ENCODE data around the gene HLA-DOA.

Gene HLA-DOA

GRCh38 chr6:32991972-32992371 is 17.4 kb downstream of the HLA-DOA start:
- TF ChIP-seq CTCF (IDR thresholded peaks at IDR 0.05): no peak
- H3K9me3 ChIP-seq: no peaks in the 10 kb centered on the region
- H3K36me3 ChIP-seq: no peaks in the 10 kb centered on the region
- DNase-seq: no peak
- no peak overlapping the region for H3K4me3 ChIP-seq
- intact Hi-C loops (cut with DNase I; ENCODE audit: low total_unique reads): no loop called here
- no peaks in the 10 kb centered on the region for H3K4me1 ChIP-seq
- H3K27me3 ChIP-seq: peaks cover 0 to 4% of the 10 kb centered on the region in 2 donors
- H3K27ac ChIP-seq: no peak overlapping the region

- Histone ChIP-seq H3K9me3 (no peaks in the 10 kb centered on the region), H3K4me3 (no peak overlapping the region), H3K36me3 (no peaks in the 10 kb centered on the region), H3K4me1 (no peaks in the 10 kb centered on the region), H3K27me3 (peaks cover 0 to 4% of the 10 kb centered on the region in 2 donors), H3K27ac (no peak overlapping the region)
- TF ChIP-seq CTCF (IDR thresholded peaks at IDR 0.05): no peak
- no peak for DNase-seq
- intact Hi-C loops (cut with DNase I; ENCODE audit: low total_unique reads): no loop called here
Observed at GRCh38 chr6:32989368-32989767, 20.0 kb downstream of the HLA-DOA start.

- Histone ChIP-seq H3K36me3 (peaks cover 21 to 22% (median 22%) of the 10 kb centered on the region in 3 donors), H3K27ac (no peak overlapping the region), H3K4me1 (peaks cover 0 to 4% (median 0%) of the 10 kb centered on the region in 4 donors), H3K4me3 (no peak overlapping the region), H3K9me3 (no peaks in the 10 kb centered on the region), H3K27me3 (no peaks in the 10 kb centered on the region)
- DNase-seq: peak; percentile 91 to 94
- peak; percentile 86 to 89 for TF ChIP-seq CTCF (IDR thresholded peaks at IDR 0.05)
- intact Hi-C loops (cut with DNase I; ENCODE audit: low total_unique reads): no loop called here
Observed at GRCh38 chr6:32984622-32985389, 24.6 kb downstream of the HLA-DOA start.

- Histone ChIP-seq H3K4me3 (no peak overlapping the region), H3K9me3 (no peaks in the 10 kb centered on the region), H3K36me3 (peaks cover 28 to 29% (median 29%) of the 10 kb centered on the region in 3 donors), H3K4me1 (peaks cover 0 to 4% (median under 1%) of the 10 kb centered on the region in 4 donors), H3K27ac (no peak overlapping the region), H3K27me3 (no peaks in the 10 kb centered on the region)
- no peak for DNase-seq
- no peak for TF ChIP-seq CTCF (IDR thresholded peaks at IDR 0.05)
- intact Hi-C loops (cut with DNase I; ENCODE audit: low total_unique reads): loop anchor here (2.0 kb wide), 2 partner anchors 43 to 99 kb away; partner anchors contain the start of gene HLA-DMB
Observed at GRCh38 chr6:32983964-32984621, 25.3 kb downstream of the HLA-DOA start.

- intact Hi-C loops (cut with DNase I; ENCODE audit: low total_unique reads): loop anchor here (2.0 kb wide), 2 partner anchors 43 to 99 kb away; partner anchors contain the start of gene HLA-DMB
- Histone ChIP-seq H3K27ac (peak overlapping the region in 1 of 2 donors; percentile 20), H3K27me3 (no peaks in the 10 kb centered on the region), H3K4me1 (peaks cover 0 to 4% (median 3%) of the 10 kb centered on the region in 4 donors), H3K36me3 (peaks cover 34 to 36% (median 35%) of the 10 kb centered on the region in 3 donors), H3K9me3 (no peaks in the 10 kb centered on the region), H3K4me3 (no peak overlapping the region)
- no peak for DNase-seq
- no peak for TF ChIP-seq CTCF (IDR thresholded peaks at IDR 0.05)
Observed at GRCh38 chr6:32983493-32983848, 25.9 kb downstream of the HLA-DOA start.

Measured in tibial artery (tissue), 4 donors.